ENCODE data around the gene LRP1B. TPM values are rescaled to one million over a fixed set of nuclear protein-coding genes. Genes with fewer than 3 reads are reported as not detected.
A peak's percentile ranks its signal among the peaks of the same experiment; 100 is the strongest.

LRP1B gene
- total RNA-seq, 3 donors from 2014 or later, result 2.3 to 29.8 (median 21.8) TPM

GRCh38 chr2:140873915-140874531 is 1256.8 kb downstream of the LRP1B start:
- Histone ChIP-seq H3K27ac (no peak overlapping the region), H3K4me3 (no peak overlapping the region), H3K9me3 (peaks cover 4 to 31% of the 10 kb centered on the region in 2 donors), H3K4me1 (no peaks in the 10 kb centered on the region), H3K36me3 (no peaks in the 10 kb centered on the region), H3K27me3 (no peaks in the 10 kb centered on the region)
- intact Hi-C loops (cut with DNase I; ENCODE audit: low total_unique reads), result no loop called here
- DNase-seq (ENCODE audit: low spot score in 2 of 2), result no peak
- TF ChIP-seq, protein P1, sequence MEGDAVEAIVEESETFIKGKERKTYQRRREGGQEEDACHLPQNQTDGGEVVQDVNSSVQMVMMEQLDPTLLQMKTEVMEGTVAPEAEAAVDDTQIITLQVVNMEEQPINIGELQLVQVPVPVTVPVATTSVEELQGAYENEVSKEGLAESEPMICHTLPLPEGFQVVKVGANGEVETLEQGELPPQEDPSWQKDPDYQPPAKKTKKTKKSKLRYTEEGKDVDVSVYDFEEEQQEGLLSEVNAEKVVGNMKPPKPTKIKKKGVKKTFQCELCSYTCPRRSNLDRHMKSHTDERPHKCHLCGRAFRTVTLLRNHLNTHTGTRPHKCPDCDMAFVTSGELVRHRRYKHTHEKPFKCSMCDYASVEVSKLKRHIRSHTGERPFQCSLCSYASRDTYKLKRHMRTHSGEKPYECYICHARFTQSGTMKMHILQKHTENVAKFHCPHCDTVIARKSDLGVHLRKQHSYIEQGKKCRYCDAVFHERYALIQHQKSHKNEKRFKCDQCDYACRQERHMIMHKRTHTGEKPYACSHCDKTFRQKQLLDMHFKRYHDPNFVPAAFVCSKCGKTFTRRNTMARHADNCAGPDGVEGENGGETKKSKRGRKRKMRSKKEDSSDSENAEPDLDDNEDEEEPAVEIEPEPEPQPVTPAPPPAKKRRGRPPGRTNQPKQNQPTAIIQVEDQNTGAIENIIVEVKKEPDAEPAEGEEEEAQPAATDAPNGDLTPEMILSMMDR (IDR thresholded peaks at IDR 0.05), result no peak
- TF ChIP-seq POLR2A (IDR thresholded peaks at IDR 0.05) (no peak), POLR2AphosphoS5 (IDR thresholded peaks at IDR 0.05) (no peak)

- Histone ChIP-seq H3K4me3 (no peak overlapping the region), H3K4me1 (no peaks in the 10 kb centered on the region), H3K9me3 (peaks cover 4 to 15% of the 10 kb centered on the region in 2 donors), H3K36me3 (no peaks in the 10 kb centered on the region), H3K27ac (no peak overlapping the region), H3K27me3 (no peaks in the 10 kb centered on the region)
- TF ChIP-seq, protein P1 (IDR thresholded peaks at IDR 0.05), result no peak
- no peak for TF ChIP-seq POLR2AphosphoS5 (IDR thresholded peaks at IDR 0.05)
- no peak for TF ChIP-seq POLR2A (IDR thresholded peaks at IDR 0.05)
- DNase-seq (ENCODE audit: low spot score in 2 of 2), result no peak
- intact Hi-C loops (cut with DNase I; ENCODE audit: low total_unique reads), result no loop called here
These were observed 1260.9 kb downstream of the LRP1B start for GRCh38 chr2:140869925-140870324.

- DNase-seq (ENCODE audit: low spot score in 2 of 2), result no peak
- intact Hi-C loops (cut with DNase I; ENCODE audit: low total_unique reads), result no loop called here
- H3K27me3 ChIP-seq, result no peaks in the 10 kb centered on the region
- no peaks in the 10 kb centered on the region for H3K36me3 ChIP-seq
- TF ChIP-seq POLR2A (IDR thresholded peaks at IDR 0.05), result no peak
- TF ChIP-seq, protein P1 (IDR thresholded peaks at IDR 0.05), result no peak
- TF ChIP-seq POLR2AphosphoS5 (IDR thresholded peaks at IDR 0.05), result no peak
- H3K27ac ChIP-seq, result no peak overlapping the region
- no peaks in the 10 kb centered on the region for H3K4me1 ChIP-seq
- no peak overlapping the region for H3K4me3 ChIP-seq
- H3K9me3 ChIP-seq, result peaks cover 0 to 7% of the 10 kb centered on the region in 2 donors
These were observed 1261.7 kb downstream of the LRP1B start for GRCh38 chr2:140869107-140869506.

DNA sequence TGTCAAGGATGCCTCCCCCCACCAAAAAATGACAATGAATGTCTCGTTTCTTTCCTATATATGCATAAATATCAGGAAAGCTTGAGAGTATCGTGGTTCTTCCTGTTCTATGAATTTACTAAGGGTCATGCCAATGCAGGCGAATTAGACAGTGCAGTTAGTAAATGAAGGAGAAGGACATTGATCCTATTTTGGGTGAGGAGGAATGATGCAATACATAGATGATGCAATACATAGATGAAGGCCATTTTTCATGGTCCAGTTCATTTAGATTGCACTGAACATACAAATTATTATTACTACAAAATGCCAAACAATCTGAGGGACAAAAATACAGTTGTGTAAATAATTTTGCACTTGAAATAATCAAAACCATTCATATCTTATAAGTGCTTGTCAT is 1265.0 kb downstream of the LRP1B start:
- TF ChIP-seq POLR2A (IDR thresholded peaks at IDR 0.05) (no peak), POLR2AphosphoS5 (IDR thresholded peaks at IDR 0.05) (no peak)
- TF ChIP-seq, protein P1 (IDR thresholded peaks at IDR 0.05), result no peak
- H3K36me3 ChIP-seq, result no peaks in the 10 kb centered on the region
- no peaks in the 10 kb centered on the region for H3K4me1 ChIP-seq
- DNase-seq (ENCODE audit: low spot score in 2 of 2), result no peak
- no peak overlapping the region for H3K27ac ChIP-seq
- peaks cover 0 to 6% of the 10 kb centered on the region in 2 donors for H3K9me3 ChIP-seq
- H3K27me3 ChIP-seq, result no peaks in the 10 kb centered on the region
- no peak overlapping the region for H3K4me3 ChIP-seq
- intact Hi-C loops (cut with DNase I; ENCODE audit: low total_unique reads), result no loop called here

DNA sequence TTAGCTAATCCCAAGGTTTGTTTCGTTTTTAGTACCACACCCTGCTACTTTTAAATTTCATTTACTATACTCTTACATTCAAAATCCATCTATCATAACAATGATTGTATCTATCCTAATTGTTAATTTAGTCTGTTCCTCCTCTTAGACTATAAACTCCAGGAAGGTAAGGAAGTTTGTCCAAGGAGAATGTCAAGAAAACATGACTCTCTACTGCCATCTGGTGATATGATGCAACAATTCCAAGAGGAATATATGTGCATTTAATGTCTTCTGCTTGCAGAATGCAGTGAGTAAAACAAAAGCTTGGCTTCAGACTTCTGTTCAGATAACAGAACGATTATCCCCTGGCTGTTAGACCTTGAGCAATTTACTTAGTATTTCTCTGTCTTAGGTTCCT is 1267.1 kb downstream of the LRP1B start:
- TF ChIP-seq, protein P1 (IDR thresholded peaks at IDR 0.05), result peak; percentile 22 to 40 (median 38)
- TF ChIP-seq POLR2A (IDR thresholded peaks at IDR 0.05) (no peak), POLR2AphosphoS5 (IDR thresholded peaks at IDR 0.05) (no peak)
- Histone ChIP-seq H3K4me3 (no peak overlapping the region), H3K4me1 (no peaks in the 10 kb centered on the region), H3K27me3 (no peaks in the 10 kb centered on the region), H3K27ac (no peak overlapping the region), H3K9me3 (no peaks in the 10 kb centered on the region), H3K36me3 (no peaks in the 10 kb centered on the region)
- DNase-seq (ENCODE audit: low spot score in 2 of 2), result no peak
- intact Hi-C loops (cut with DNase I; ENCODE audit: low total_unique reads), result no loop called here

Measured in breast epithelium (tissue), 4 donors.